ENCODE results near the gene TMEM88. TPM values are rescaled to one million over a fixed set of nuclear protein-coding genes. Genes with fewer than 3 reads are reported as not detected.

Gene TMEM88
- total and polyA plus RNA-seq, 2 of the 13 experiments (the other 11 are each of a cell fraction or from before 2014, with no cell fraction given), result 0.31 to 0.66 TPM

DNA sequence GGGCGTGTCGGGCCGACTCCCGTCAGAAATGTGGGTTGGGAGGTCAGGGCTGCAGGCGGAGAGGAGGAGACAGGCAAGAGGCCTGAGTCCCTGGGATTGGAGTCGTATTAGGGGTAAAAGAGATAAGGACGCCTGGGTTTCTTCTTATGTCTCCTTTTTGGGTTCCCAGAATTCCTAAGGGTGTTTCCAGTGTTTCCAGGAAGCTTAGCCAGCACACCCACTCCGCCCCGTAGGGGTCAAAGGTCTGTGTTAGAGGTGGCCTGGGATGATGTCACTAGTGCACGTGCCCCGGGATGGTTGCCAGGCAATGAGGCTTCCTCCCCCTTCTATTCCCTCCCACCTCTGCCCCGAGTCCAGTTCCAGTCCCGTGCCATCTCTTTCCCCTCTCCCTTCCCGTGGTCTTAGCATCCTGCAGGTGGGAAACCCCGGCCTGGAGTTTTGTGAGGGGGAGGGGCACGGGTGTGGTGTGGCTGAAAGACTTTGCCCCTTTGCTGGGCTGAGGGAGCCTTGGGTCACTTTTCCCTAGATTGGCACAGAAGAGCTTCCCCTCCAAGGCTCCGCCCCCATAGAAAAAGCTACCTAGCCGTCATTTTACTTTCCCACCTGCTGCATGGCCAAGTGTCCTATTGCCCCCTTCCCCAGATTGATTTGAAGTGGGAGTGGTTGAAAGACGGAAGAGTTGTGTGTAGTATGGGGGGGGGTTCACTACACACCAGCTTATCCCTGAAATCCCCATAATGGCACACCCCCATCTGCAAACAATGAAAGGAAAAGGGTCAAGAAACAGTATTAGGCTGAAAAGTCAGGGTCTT is 18.1 kb upstream of the TMEM88 start (continued):
- TF ChIP-seq, protein P1, sequence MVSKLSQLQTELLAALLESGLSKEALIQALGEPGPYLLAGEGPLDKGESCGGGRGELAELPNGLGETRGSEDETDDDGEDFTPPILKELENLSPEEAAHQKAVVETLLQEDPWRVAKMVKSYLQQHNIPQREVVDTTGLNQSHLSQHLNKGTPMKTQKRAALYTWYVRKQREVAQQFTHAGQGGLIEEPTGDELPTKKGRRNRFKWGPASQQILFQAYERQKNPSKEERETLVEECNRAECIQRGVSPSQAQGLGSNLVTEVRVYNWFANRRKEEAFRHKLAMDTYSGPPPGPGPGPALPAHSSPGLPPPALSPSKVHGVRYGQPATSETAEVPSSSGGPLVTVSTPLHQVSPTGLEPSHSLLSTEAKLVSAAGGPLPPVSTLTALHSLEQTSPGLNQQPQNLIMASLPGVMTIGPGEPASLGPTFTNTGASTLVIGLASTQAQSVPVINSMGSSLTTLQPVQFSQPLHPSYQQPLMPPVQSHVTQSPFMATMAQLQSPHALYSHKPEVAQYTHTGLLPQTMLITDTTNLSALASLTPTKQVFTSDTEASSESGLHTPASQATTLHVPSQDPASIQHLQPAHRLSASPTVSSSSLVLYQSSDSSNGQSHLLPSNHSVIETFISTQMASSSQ (IDR thresholded peaks at IDR 0.05; ENCODE audit: low read depth), result peak; percentile 85
- TF ChIP-seq, protein P1 (CRISPR knock-in tag; IDR thresholded peaks at IDR 0.05; ENCODE audit: borderline replicate concordance), result peak; percentile 89; the same call in 1 of the 2 replicates
- TF ChIP-seq, protein P2, sequence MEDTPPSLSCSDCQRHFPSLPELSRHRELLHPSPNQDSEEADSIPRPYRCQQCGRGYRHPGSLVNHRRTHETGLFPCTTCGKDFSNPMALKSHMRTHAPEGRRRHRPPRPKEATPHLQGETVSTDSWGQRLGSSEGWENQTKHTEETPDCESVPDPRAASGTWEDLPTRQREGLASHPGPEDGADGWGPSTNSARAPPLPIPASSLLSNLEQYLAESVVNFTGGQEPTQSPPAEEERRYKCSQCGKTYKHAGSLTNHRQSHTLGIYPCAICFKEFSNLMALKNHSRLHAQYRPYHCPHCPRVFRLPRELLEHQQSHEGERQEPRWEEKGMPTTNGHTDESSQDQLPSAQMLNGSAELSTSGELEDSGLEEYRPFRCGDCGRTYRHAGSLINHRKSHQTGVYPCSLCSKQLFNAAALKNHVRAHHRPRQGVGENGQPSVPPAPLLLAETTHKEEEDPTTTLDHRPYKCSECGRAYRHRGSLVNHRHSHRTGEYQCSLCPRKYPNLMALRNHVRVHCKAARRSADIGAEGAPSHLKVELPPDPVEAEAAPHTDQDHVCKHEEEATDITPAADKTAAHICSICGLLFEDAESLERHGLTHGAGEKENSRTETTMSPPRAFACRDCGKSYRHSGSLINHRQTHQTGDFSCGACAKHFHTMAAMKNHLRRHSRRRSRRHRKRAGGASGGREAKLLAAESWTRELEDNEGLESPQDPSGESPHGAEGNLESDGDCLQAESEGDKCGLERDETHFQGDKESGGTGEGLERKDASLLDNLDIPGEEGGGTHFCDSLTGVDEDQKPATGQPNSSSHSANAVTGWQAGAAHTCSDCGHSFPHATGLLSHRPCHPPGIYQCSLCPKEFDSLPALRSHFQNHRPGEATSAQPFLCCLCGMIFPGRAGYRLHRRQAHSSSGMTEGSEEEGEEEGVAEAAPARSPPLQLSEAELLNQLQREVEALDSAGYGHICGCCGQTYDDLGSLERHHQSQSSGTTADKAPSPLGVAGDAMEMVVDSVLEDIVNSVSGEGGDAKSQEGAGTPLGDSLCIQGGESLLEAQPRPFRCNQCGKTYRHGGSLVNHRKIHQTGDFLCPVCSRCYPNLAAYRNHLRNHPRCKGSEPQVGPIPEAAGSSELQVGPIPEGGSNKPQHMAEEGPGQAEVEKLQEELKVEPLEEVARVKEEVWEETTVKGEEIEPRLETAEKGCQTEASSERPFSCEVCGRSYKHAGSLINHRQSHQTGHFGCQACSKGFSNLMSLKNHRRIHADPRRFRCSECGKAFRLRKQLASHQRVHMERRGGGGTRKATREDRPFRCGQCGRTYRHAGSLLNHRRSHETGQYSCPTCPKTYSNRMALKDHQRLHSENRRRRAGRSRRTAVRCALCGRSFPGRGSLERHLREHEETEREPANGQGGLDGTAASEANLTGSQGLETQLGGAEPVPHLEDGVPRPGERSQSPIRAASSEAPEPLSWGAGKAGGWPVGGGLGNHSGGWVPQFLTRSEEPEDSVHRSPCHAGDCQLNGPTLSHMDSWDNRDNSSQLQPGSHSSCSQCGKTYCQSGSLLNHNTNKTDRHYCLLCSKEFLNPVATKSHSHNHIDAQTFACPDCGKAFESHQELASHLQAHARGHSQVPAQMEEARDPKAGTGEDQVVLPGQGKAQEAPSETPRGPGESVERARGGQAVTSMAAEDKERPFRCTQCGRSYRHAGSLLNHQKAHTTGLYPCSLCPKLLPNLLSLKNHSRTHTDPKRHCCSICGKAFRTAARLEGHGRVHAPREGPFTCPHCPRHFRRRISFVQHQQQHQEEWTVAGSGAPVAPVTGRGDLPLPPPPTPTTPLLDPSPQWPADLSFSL (CRISPR knock-in tag; IDR thresholded peaks at IDR 0.05), result peak; percentile 69
- TF ChIP-seq IKZF5 (CRISPR knock-in tag; IDR thresholded peaks at IDR 0.05), result peak; percentile 80; the same call in 1 of the 2 replicates
- peak; percentile 94 for TF ChIP-seq PITX1 (CRISPR knock-in tag; IDR thresholded peaks at IDR 0.05)
- no peak; the same call in 1 of the 2 replicates for TF ChIP-seq DR1 (CRISPR knock-in tag; IDR thresholded peaks at IDR 0.05)
- TF ChIP-seq PAX8 (CRISPR knock-in tag; IDR thresholded peaks at IDR 0.05; ENCODE audit: borderline replicate concordance), result no peak
- TF ChIP-seq, protein P3, sequence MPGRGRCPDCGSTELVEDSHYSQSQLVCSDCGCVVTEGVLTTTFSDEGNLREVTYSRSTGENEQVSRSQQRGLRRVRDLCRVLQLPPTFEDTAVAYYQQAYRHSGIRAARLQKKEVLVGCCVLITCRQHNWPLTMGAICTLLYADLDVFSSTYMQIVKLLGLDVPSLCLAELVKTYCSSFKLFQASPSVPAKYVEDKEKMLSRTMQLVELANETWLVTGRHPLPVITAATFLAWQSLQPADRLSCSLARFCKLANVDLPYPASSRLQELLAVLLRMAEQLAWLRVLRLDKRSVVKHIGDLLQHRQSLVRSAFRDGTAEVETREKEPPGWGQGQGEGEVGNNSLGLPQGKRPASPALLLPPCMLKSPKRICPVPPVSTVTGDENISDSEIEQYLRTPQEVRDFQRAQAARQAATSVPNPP (CRISPR knock-in tag; IDR thresholded peaks at IDR 0.05), result 0 out of 2 replicates have a peak, but pooled peaks have one; percentile 45
- peak; percentile 62 for TF ChIP-seq ASH2L (IDR thresholded peaks at IDR 0.05; ENCODE audit: insufficient read length, low read depth, low read length)
- TF ChIP-seq ZNF431 (CRISPR knock-in tag; IDR thresholded peaks at IDR 0.05; ENCODE audit: borderline replicate concordance, low read depth), result peak; percentile 96; the same call in 1 of the 2 replicates
- no peak for TF ChIP-seq NONO (IDR thresholded peaks at IDR 0.05)
- TF ChIP-seq NONO (CRISPR knock-in tag; conservative IDR thresholded peaks at IDR 0.05), result peak; percentile 98
- TF ChIP-seq, protein P4, sequence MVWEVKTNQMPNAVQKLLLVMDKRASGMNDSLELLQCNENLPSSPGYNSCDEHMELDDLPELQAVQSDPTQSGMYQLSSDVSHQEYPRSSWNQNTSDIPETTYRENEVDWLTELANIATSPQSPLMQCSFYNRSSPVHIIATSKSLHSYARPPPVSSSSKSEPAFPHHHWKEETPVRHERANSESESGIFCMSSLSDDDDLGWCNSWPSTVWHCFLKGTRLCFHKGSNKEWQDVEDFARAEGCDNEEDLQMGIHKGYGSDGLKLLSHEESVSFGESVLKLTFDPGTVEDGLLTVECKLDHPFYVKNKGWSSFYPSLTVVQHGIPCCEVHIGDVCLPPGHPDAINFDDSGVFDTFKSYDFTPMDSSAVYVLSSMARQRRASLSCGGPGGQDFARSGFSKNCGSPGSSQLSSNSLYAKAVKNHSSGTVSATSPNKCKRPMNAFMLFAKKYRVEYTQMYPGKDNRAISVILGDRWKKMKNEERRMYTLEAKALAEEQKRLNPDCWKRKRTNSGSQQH (CRISPR knock-in tag; IDR thresholded peaks at IDR 0.05; ENCODE audit: low read depth), result peak; percentile 40; the same call in 1 of the 2 replicates

All from HepG2 (cell line).